Spleen (tissue), 13 donors: Measurements from ENCODE around the gene NUP210. TPM values are rescaled to one million over a fixed set of nuclear protein-coding genes. Genes with fewer than 3 reads are reported as not detected.
A peak's percentile ranks its signal among the peaks of the same experiment; 100 is the strongest.

Source experiments
- DNase-seq: peaks from one replicate; pipeline ENCODE4 v3.0.0-alpha.2; 2020
- H3K27ac ChIP-seq, 8 donors: fragments of 200-600 bp; sonication (generic) in 7 of 8; 1 replicate in 4 of 8; 2 replicates in 4 of 8; pipeline versions ENCODE4 v1.5.0 to v1.8.0; 2016 to 2021; ENCODE audit warnings: inconsistent platforms in 4 of 8, mild to moderate bottlenecking in 4 of 8, moderate library complexity in 1 of 8
- H3K27me3 ChIP-seq, 7 donors: fragments of 200-600 bp; sonication (generic) in 6 of 7; replicated peaks in 1 of 7; 1 replicate in 4 of 7; 2 replicates in 3 of 7; pipeline versions ENCODE4 v1.5.0 to v1.8.0; 2016 to 2021; ENCODE audit warnings: inconsistent platforms in 3 of 7, mild to moderate bottlenecking in 1 of 7
- H3K36me3 ChIP-seq, 6 donors: fragments of 200-600 bp; sonication (generic) in 5 of 6; 1 replicate in 4 of 6; 2 replicates in 2 of 6; pipeline versions ENCODE4 v1.5.0 to v1.8.0; 2016 to 2021; ENCODE audit warnings: inconsistent platforms in 2 of 6
- H3K4me1 ChIP-seq, 6 donors: fragments of 200-600 bp; sonication (generic) in 5 of 6; 1 replicate in 3 of 6; 2 replicates in 3 of 6; pipeline versions ENCODE4 v1.5.0 to v1.8.0; 2016 to 2021; ENCODE audit warnings: inconsistent platforms in 3 of 6
- H3K4me3 ChIP-seq, 8 donors: fragments of 200-600 bp; sonication (generic) in 7 of 8; 1 replicate in 4 of 8; 2 replicates in 4 of 8; pipeline versions ENCODE4 v1.5.0 to v1.8.0; 2016 to 2021; ENCODE audit warnings: inconsistent platforms in 4 of 8, mild to moderate bottlenecking in 4 of 8, moderate library complexity in 2 of 8
- H3K9me3 ChIP-seq, 8 donors: fragments of 200-600 bp; sonication (generic) in 7 of 8; 1 replicate in 4 of 8; 2 replicates in 4 of 8; pipeline versions ENCODE4 v1.5.0 to v1.8.0; 2016 to 2021; ENCODE audit warnings: inconsistent platforms in 4 of 8
- POLR2A ChIP-seq, 3 donors: fragments of 450-650 bp; IDR thresholded peaks; one replicate each; pipeline ENCODE4 v1.5.1; 2017; ENCODE audit warnings: antibody characterized with exemption in 3 of 3, mild to moderate bottlenecking in 1 of 3
- POLR2AphosphoS5 ChIP-seq, 3 donors: sonication (generic); formaldehyde crosslinking; IDR thresholded peaks; one replicate each; pipeline ENCODE4 v1.5.1; 2017; ENCODE audit warnings: antibody characterized with exemption in 3 of 3
- WGBS, 5 donors: extraction: QIAGEN DNeasy Blood & Tissue Kit in 3 of 5; methylation state at CpG; one replicate each; pipeline versions ENCODE4 v1.1.5 to v1.1.7; 2013 to 2018; 5-methylcytosine and 5-hydroxymethylcytosine counted together
- intact Hi-C: fragments of 100-400 bp; cut with DNase I; formaldehyde crosslinking; loops from one replicate; pipeline ENCODE4 v1.15.0; 2023; ENCODE audit warnings: low total_unique reads
- long read RNA-seq, 2 donors: transcript quantifications; one replicate each; lab custom pipeline, GENCODE V29; 2026
- polyA plus RNA-seq, 3 donors: library from polyadenylated mRNA; stranded (reverse); fragments of 200-250 nt; gene quantifications; one replicate each; pipeline ENCODE4 v1.2.1, GENCODE V29; 2013
- total RNA-seq, 7 donors: library from RNA; depleted of rRNA in 3 of 7; stranded (reverse); fragments of >200 nt in 3 of 7; fragmentation: NEBNext Ultra II Directional in 4 of 7; extraction: Animal tissue kit (Norgen Biotek cat#: 25700) in 4 of 7; gene quantifications; one replicate each; pipeline versions ENCODE4 v1.1.0 to v1.2.1, GENCODE V29; 2016 to 2021
- TF ChIP-seq, protein P1 (sequence below), 11 experiments: fragments of 200-600 bp in 7 of 11; fragments of 450-650 bp in 4 of 11; sonication (generic) in 4 of 11; IDR thresholded peaks in 8 of 11; conservative IDR thresholded peaks in 3 of 11; 1 replicate in 7 of 11; 2 replicates in 4 of 11; pipeline versions ENCODE4 v1.4.0 to v1.8.0; 2016 to 2021; ENCODE audit warnings: antibody characterized with exemption in 11 of 11, inconsistent platforms in 4 of 11, mild to moderate bottlenecking in 1 of 11
- donor health status: healthy with polysubstance abuse.
- donor health status: DM: no; HTN: no; CAD: no; lungs with moderate emphysema.
- donor health status: DM: no; HTN: no; CAD: no.
- donor health status: Bipolar disorder and iron deficiency.
- donor health status: healthy.
- donor health status: DM: no; HTN: no; CAD: no.
- donor health status: DM: yes; HTN: yes; CAD: no.

Gene NUP210
- 10 to 100 TPM; 49.8 to 76.8 (median 64.2) TPM for total RNA-seq
- polyA plus RNA-seq, result 10 to 100 TPM; 20.1 to 35.0 (median 23.6) TPM
- long read RNA-seq, donor 1, result 0 reads
- long read RNA-seq, donor 2, full-length matches to known transcripts, result 1 of 1 reads
- long read RNA-seq, donor 2, partial matches to known transcripts, result 0 of 1 reads
- long read RNA-seq, donor 2, other reads (novel, unspliced or antisense), result 0 of 1 reads

GRCh38 chr3:13420045-13420830, at the start of gene NUP210:
Gene NUP210, minus strand, starts transcription at chr3:13420322. Its CDS starts 96 bp downstream, at chr3:13420226.
- H3K4me3 ChIP-seq, result peak within 1 kb of the TSS; percentile 66 to 91 (median 72)
- peaks cover 0 to 14% (median 0%) of the 10 kb centered on the region in 7 donors for H3K27me3 ChIP-seq
- H3K27ac ChIP-seq, result peak within 1 kb of the TSS; percentile 81 to 98 (median 90)
- peaks cover 32 to 64% (median 61%) of the 10 kb centered on the region in 6 donors for H3K4me1 ChIP-seq
- WGBS, 5 donors, result 1 to 2% (median 1%) methylated on average over 24 to 90 of the region's 90 CpGs
- TF ChIP-seq POLR2A (IDR thresholded peaks at IDR 0.05), result no peak
- TF ChIP-seq POLR2AphosphoS5 (IDR thresholded peaks at IDR 0.05), result peak; percentile 3 to 50 (median 6)
- TF ChIP-seq, protein P1, sequence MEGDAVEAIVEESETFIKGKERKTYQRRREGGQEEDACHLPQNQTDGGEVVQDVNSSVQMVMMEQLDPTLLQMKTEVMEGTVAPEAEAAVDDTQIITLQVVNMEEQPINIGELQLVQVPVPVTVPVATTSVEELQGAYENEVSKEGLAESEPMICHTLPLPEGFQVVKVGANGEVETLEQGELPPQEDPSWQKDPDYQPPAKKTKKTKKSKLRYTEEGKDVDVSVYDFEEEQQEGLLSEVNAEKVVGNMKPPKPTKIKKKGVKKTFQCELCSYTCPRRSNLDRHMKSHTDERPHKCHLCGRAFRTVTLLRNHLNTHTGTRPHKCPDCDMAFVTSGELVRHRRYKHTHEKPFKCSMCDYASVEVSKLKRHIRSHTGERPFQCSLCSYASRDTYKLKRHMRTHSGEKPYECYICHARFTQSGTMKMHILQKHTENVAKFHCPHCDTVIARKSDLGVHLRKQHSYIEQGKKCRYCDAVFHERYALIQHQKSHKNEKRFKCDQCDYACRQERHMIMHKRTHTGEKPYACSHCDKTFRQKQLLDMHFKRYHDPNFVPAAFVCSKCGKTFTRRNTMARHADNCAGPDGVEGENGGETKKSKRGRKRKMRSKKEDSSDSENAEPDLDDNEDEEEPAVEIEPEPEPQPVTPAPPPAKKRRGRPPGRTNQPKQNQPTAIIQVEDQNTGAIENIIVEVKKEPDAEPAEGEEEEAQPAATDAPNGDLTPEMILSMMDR (IDR thresholded peaks at IDR 0.05 in 8 of 11, conservative IDR thresholded peaks at IDR 0.05 in 3 of 11), result peak in 3 of 11 experiments; percentile 10 to 12 (median 11)
- DNase-seq, result peak; percentile 92
- H3K9me3 ChIP-seq, result no peaks in the 10 kb centered on the region
- no peaks in the 10 kb centered on the region for H3K36me3 ChIP-seq
- intact Hi-C loops, result no loop called here

DNA sequence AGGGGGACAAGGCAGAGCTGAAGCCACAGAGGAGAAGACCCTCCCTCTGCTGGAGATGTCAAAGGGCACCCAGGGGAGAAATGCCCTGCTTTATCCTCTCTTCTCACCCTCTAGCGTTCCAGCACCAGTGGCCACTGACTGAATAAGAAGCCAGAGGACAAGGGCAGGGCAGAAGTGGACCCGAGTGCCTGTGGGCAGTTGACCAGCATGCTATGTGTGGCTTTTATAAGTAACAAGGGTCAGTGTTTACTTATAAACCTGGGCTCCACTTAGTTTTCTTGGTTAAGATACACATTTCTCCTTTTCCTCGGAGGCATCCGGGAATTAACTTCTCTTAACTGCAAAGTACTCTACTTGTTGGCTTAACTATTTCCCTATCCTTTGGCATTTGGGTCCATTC, 46.7 kb upstream of the NUP210 start:
- Histone ChIP-seq H3K36me3 (no peaks in the 10 kb centered on the region), H3K27ac (no peak overlapping the region), H3K9me3 (no peaks in the 10 kb centered on the region), H3K4me3 (no peak overlapping the region), H3K4me1 (no peaks in the 10 kb centered on the region), H3K27me3 (peaks cover 0 to 13% (median 0%) of the 10 kb centered on the region in 7 donors)
- intact Hi-C loops, result no loop called here
- TF ChIP-seq POLR2A (IDR thresholded peaks at IDR 0.05) (no peak), POLR2AphosphoS5 (IDR thresholded peaks at IDR 0.05) (no peak)
- TF ChIP-seq, protein P1 (IDR thresholded peaks at IDR 0.05 in 8 of 11, conservative IDR thresholded peaks at IDR 0.05 in 3 of 11), result no peak
- WGBS, 5 donors, result 75 to 89% (median 83%) methylated on average over 4 of the region's 4 CpGs
- DNase-seq, result no peak

DNA sequence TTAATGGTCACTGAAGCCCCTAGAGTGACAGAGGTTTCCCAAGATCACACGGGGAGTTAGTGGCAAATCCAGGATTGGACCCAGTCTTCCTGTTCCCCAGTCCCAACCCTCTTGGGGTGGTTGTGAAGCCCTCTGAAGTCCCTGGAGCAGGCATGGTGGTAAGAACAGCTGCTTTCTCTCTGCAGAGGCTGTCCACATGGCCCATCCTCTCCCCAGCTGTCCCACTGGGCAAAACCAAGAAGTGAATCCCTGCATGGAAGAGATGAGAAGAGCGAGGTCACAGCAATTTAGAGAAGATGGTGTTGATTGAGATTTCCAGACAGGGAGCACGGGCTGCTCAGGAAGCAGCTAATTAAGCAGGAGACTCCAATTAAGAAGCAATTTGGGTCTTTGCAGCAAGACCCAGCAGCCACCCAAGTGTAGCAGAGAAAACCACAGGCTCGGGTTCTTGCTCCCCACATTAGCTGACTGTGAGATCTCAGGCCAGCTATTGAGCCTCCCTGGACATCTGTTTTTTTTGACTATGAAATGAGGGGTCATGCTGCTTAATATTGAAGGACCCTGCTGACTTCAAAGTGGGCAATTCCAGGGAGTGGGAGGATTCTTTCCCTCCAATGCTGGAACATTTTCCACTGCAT, 45.2 kb upstream of the NUP210 start:
- intact Hi-C loops, result no loop called here
- Histone ChIP-seq H3K9me3 (no peaks in the 10 kb centered on the region), H3K27ac (no peak overlapping the region), H3K4me3 (no peak overlapping the region), H3K4me1 (no peaks in the 10 kb centered on the region), H3K27me3 (peaks cover 0 to 16% (median 0%) of the 10 kb centered on the region in 7 donors), H3K36me3 (no peaks in the 10 kb centered on the region)
- TF ChIP-seq POLR2A (IDR thresholded peaks at IDR 0.05), result no peak
- TF ChIP-seq, protein P1 (IDR thresholded peaks at IDR 0.05 in 8 of 11, conservative IDR thresholded peaks at IDR 0.05 in 3 of 11), result no peak
- TF ChIP-seq POLR2AphosphoS5 (IDR thresholded peaks at IDR 0.05), result no peak
- DNase-seq, result peak; percentile 16
- WGBS, 5 donors, result 56 to 80% (median 57%) methylated on average over 4 of the region's 4 CpGs
